Measurements from ENCODE around the gene RNPEP. TPM values are rescaled to one million over a fixed set of nuclear protein-coding genes. Genes with fewer than 3 reads are reported as not detected.
"Not testable (repeated sequence)": the region's sequence is repeated elsewhere in the genome, so short reads cannot be mapped to it uniquely, and the experiment has no call there.

The RNPEP gene
- total RNA-seq, 2 donors from 2014 or later, result 36.9 to 39.8 TPM

DNA sequence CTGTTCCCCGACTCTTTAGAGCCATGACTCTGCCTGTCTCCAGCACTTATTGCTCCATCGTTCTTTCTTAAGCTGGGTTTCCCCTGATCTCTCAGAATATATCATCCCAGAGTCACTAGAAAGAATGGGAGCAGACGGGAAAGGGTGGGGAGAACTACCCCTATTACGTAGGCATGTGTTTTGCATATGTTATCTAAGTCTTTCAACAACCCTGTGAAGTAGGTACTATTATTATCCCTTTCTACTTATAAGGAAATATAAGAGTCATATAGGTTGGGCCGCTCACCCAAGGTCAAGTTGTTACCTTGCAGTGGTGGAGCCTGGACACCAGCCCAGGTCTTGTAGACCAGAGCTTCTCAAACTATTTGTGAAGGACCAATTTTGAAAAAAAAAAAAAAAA is 66.7 kb downstream of the RNPEP start:
- Mint-ChIP-seq H3K9me3 (no peaks in the 10 kb centered on the region), H3K4me3 (no peak overlapping the region), H3K36me3 (ENCODE audit: low read depth) (no peaks in the 10 kb centered on the region), H3K27me3 (peaks cover 6% of the 10 kb centered on the region), H3K4me1 (no peaks in the 10 kb centered on the region), H3K27ac (no peak overlapping the region)
- no peak for ATAC-seq (replicated peaks)

DNA sequence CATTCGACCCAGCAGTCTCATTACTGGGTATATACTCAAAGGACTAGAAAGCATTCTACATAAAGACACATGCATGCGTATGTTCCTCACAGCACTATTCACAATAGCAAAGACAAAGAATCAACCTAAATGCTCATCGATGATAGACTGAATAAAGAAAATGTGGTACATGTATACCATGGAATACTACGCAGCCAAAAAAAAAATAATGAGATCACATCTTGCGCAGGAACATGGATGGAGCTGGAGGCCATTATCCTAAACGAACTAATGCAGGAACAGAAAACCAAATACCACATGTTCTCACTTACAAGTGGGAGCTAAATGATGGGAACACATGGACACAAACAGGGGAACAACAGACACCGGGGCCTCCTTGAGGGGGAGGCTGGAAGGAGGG is 71.6 kb downstream of the RNPEP start:
- Mint-ChIP-seq H3K4me3 (no peak overlapping the region), H3K9me3 (no peaks in the 10 kb centered on the region), H3K27ac (no peak overlapping the region), H3K36me3 (ENCODE audit: low read depth) (no peaks in the 10 kb centered on the region), H3K27me3 (no peaks in the 10 kb centered on the region), H3K4me1 (no peaks in the 10 kb centered on the region)
- no peak for ATAC-seq (replicated peaks)

DNA sequence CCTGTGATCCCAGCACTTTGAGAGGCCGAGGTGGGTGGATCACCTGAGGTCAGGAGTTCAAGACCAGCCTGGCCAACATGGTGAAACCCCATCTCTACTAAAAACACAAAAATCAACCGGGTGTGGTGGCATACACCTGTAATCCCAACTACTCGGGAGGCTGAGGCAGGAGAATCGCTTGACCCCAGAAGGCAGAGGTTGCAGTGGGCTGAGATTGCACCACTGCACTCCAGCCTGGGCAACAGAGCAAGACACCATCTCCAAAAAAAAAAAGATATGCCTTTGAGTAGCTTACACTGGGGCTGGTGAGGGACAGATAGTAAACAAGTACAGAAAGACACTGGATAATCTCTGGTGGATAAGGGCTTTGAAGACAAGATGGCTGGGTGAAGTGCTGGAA is 72.2 kb downstream of the RNPEP start:
- not testable (repeated sequence) for ATAC-seq (replicated peaks); H3K36me3 Mint-ChIP-seq (ENCODE audit: low read depth); H3K4me3 Mint-ChIP-seq; H3K9me3 Mint-ChIP-seq; H3K27ac Mint-ChIP-seq; H3K4me1 Mint-ChIP-seq; H3K27me3 Mint-ChIP-seq

Other genes starting within 250 kb of the RNPEP start
- 10 to 100 TPM; 54.3 to 70.2 TPM for gene IPO9, start 153.5 kb upstream of the RNPEP start, total RNA-seq
- gene SHISA4, start 93.8 kb upstream of the RNPEP start, total RNA-seq, result 1 to 10 TPM in 1 of 2 donors, under 1 TPM in 1; 0.69 to 1.6 TPM
- not detected for gene LMOD1, start 36.1 kb upstream of the RNPEP start, total RNA-seq
- gene TIMM17A, start 27.1 kb upstream of the RNPEP start, total RNA-seq, result 10 to 100 TPM; 40.5 to 93.4 TPM
- gene ELF3, start 27.9 kb downstream of the RNPEP start, total RNA-seq, result under 1 TPM; 0.32 to 0.64 TPM
- not detected for gene GPR37L1, start 140.3 kb downstream of the RNPEP start, total RNA-seq
- 10 to 100 TPM; 43.6 to 51.4 TPM for gene ARL8A, start 162.1 kb downstream of the RNPEP start, total RNA-seq
- 100 to 1,000 TPM; 238 to 281 TPM for gene PTPN7, start 178.0 kb downstream of the RNPEP start, total RNA-seq
- gene LGR6, start 211.2 kb downstream of the RNPEP start, total RNA-seq, result under 1 TPM in 1 of 2 donors, not detected in 1; 0.21 TPM